HPDE6-E6E7 (cell line): ENCODE measurements around the gene FHAD1.

Experiments used
- DNase-seq: peaks from one replicate; pipeline ENCODE4 v3.0.0; 2011; ENCODE audit warnings: missing footprints; ENCODE audit errors: extremely low spot score

The FHAD1 gene

GRCh38 chr1:15218287-15219279, 28.4 kb upstream of the FHAD1 start:
- DNase-seq: no peak

- DNase-seq: no peak
Measured at GRCh38 chr1:15219280-15220023, 27.6 kb upstream of the FHAD1 start.

GRCh38 chr1:15220024-15220392, 27.0 kb upstream of the FHAD1 start:
- DNase-seq: no peak

DNA sequence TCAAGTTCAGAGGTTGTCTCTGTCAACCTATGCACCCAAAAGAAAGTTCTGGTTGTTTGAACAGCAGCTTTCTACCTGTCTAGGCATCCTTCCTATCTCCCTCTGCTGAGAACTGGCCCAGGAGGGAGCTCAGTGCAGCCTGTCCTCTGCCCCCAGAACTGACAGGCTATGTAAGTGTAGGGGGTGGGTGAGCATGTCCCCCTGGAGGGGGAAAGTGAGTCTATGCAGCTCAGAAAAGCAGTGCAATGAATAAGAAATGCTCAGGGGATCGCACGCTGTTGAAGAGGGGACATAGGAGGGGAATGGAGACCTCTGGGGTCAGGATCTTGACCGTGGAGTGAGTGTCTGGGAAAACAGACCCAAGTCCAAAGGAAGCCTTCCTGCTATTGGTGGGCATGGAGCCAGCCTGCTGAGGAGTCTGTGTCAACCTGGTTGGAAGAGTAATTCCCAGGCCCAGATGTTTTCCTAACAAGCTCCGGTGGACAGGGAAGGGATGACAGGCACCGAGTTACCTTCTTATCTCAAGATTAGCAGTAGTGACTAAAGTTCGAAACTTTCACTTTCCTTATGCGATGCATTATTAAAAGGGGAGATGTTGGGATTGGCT, 26.1 kb upstream of the FHAD1 start:
- no peak for DNase-seq

DNA sequence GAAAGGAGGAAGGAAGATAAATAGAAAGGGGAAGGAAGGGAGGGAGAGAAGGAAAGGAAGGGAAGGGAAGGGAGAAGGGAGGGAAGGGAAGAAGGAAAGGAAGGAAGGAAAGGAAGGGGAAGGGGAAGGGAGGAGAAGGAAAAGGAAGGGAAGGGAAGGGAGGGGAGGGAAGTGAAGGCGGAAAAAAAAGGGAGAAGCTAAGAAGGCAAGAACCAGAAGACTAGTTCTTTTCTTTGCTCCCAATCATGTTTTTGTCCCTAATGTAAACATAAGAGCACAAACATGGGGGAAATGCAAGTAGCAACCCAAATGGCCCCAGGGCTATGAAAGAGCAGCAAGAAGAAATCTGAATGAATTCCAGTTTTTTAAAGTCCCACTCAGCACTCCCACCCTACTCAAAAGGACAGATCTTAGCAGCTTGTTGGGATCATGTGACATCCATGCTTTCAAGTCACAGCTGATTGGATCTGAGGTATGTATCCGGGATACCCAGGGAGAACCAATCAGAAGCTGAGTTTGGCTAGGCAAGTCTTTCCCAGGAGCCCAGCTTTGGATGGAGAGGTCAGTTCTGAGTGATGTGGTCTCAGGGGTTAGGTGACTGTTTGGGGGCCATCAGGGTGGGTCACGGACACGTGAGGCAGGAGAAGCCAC, 24.2 kb upstream of the FHAD1 start:
- DNase-seq: no peak

- DNase-seq: no peak
Measured at GRCh38 chr1:15224259-15224869, 22.7 kb upstream of the FHAD1 start.

DNA sequence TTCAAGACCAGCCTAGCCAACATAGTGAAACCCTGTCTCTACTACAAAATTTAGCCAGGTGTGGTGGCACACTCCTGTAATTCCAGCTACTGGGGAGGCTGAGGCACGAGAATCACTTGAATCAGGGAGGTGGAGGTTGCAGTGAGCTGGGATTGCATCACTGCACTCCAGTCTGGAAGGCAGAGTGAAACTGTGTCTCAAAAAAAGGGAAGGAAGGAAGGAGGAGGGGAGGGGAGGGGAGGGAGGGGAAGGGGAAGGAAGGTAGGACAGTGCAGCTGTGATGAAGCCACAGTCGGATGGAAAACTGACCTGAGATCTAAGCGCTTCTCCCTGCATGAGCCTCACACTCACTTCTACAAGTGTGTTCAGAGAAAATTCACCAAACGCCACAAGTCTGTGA, 22.0 kb upstream of the FHAD1 start:
- DNase-seq: no peak

- DNase-seq: no peak
Measured at GRCh38 chr1:15225461-15225860, 21.6 kb upstream of the FHAD1 start.

- no peak for DNase-seq
Measured at GRCh38 chr1:15226388-15227255, 20.4 kb upstream of the FHAD1 start.

GRCh38 chr1:15229707-15230131, 17.3 kb upstream of the FHAD1 start:
- DNase-seq: no peak

DNA sequence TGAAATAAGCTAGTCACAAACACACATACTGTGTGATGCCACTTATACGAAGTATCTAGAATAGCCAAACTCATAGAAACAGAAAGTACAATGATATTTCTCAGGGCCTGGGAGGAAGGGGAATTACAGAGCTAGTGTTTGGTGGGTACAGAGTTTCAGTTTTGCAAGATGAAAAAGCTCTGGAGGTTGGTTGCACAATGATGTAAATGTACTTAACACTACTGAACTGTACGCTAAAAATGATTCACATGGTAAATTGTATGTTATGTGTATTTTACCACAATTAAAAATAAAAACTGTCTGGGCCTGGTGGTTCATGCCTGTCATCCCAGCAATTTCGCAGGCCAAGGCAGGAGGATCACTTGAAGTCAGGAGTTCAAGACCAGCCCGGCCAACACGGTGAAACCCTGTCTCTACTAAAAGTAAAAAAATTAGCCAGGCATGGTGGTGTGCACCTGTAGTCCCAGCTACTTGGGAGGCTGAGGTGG, 15.3 kb upstream of the FHAD1 start:
- no peak for DNase-seq

DNA sequence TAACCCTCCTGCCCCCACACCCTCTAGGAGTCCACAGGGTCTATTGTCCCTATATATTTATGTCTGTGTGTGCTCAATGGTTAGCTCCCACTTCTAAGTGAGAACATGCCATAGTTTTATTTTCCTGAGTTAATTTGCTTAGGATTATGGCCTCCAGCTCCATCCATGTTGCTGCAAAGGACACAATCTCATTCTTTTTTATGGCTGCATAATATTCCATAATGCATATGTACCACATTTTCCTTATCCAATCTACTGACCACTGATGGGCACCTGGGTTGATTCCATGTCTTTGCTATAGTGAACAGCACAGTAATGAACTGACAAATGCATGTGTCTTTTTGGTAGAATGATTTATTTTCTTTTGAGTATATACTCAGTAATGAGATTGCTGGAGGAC, 13.3 kb upstream of the FHAD1 start:
- no peak for DNase-seq

DNA sequence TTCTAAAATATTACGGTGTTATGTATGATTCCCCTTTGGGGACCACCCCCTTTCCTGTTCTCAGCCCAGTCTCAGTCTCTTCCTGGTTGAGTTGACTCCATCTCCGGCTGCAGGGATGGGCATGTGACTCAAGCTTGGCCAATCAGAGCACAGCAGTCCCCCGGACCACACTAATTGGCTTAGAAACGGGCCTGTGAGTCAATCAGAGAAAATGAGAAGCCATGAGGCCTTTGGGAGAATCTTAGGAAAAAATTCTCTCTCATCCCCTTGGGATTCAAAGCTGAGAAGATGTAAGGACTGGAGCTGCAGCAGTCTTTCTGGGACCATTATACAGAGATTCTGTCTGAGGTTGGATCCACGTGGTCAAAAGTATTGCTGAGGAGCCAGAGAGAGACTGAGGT, 10.7 kb upstream of the FHAD1 start:
- DNase-seq: no peak

GRCh38 chr1:15236746-15237145, 10.3 kb upstream of the FHAD1 start:
- no peak for DNase-seq

DNA sequence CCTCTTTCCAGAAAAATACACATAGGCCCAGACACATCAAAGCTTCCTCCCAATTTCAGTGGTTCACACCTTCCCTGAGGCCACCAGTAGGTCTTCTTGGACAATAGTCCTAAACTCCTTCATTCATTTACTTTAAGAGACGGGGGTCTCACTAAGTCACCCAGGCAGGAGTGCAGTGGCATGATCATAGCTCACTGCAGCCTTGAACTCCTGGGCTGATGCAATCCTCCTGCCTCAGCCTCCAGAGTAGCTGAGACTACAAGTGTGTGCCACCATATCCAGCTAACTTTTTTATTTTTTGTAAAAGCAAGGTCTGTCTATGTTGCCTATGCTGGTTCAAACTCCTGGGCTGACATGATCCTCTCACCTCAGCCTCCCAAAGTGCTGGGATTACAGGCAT, 8.2 kb upstream of the FHAD1 start:
- no peak for DNase-seq

- no peak for DNase-seq
Measured at GRCh38 chr1:15242766-15243165, 4.3 kb upstream of the FHAD1 start.

GRCh38 chr1:15243275-15244043, 3.6 kb upstream of the FHAD1 start:
- DNase-seq: no peak

GRCh38 chr1:15244813-15245212, 2.2 kb upstream of the FHAD1 start:
- DNase-seq: no peak

GRCh38 chr1:15245593-15246360, 1.2 kb upstream of the FHAD1 start:
- no peak for DNase-seq
